NT2/D1 (cell line): ENCODE measurements around the gene NAGPA.

ENCODE experiments used
- YY1 ChIP-seq: IDR thresholded peaks from 2 replicates; pipeline ENCODE4 v1.6.1; 2011; ENCODE audit not compliant: insufficient read length, insufficient read depth
- ZNF274 ChIP-seq: IDR thresholded peaks from 2 replicates; pipeline ENCODE4 v1.6.1; 2011; ENCODE audit warnings: mild to moderate bottlenecking, low read depth, low read length

DNA sequence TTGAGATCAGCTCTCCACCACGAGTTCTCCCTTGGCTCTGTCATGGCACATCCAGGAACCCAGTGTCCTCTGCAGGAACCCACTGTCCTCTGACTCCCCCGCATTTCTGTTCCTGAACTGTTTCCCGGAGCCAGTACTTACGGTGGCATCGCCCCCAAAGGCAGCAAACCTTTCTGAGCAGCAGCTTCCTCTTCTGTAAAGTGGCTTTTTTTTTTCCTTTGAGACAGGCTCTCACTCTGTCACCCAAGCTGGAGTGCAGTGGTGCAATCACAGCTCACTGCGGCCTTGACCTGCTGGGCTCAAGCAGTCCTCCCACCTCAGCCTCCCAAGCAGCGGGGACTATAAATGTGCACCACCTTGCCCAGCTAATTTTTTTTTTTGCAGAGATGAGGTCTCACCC is 32.2 kb downstream of the NAGPA start:
- TF ChIP-seq YY1, result no peak
- TF ChIP-seq ZNF274, result no peak
